GM12891 (cell line): ENCODE results near the gene ZRSR2.

Experiments
- POLR2A ChIP-seq: IDR thresholded peaks from 2 replicates; pipeline ENCODE4 v1.6.1; 2011; ENCODE audit warnings: low read depth, low read length, control low read depth
- POLR2AphosphoS5 ChIP-seq: IDR thresholded peaks from 2 replicates; pipeline ENCODE4 v1.6.1; 2011; ENCODE audit warnings: low read depth, low read length, control low read depth
- TAF1 ChIP-seq: IDR thresholded peaks from 2 replicates; pipeline ENCODE4 v1.6.1; 2011; ENCODE audit warnings: low read depth, low read length, control low read depth

DNA sequence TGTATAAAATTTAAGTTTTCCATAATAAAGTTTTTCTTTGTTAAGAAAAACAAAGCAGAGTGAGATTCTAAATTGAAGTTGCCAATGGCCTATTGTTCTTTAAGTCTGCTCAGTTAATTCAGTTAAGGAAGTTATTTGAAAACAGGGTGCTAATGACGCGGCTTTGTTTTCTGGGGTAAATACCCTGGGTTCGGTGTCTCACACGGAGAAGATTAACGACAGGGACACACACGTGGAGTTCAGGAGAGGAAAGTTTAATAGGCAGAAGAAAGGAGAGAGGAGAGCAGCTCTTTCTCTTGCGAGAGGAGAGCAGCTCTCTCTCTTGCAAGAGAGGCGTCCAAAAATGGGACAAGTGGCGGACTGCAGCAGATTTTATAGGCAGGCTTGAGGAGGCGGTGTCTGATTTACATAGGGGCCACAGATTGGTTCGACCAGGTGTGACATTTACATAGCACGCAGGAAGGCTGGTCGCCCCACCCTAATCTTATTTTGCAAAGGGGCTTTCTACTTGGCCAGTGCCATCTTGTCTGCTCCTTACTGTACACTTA lies 42.6 kb upstream of the ZRSR2 start:
- no peak for TF ChIP-seq POLR2AphosphoS5
- TF ChIP-seq POLR2A: no peak
- TF ChIP-seq TAF1: no peak
